ENCODE measurements around the gene PDE4B.

PDE4B gene

GRCh38 chr1:66290761-66291530 lies 498.3 kb downstream of the PDE4B start:
- no peak for DNase-seq (ENCODE audit: low spot score)
- TF ChIP-seq CTCF (IDR thresholded peaks at IDR 0.05; ENCODE audit: extremely low read depth, missing control alignments), result no peak

GRCh38 chr1:66291531-66291864 lies 498.8 kb downstream of the PDE4B start:
- DNase-seq (ENCODE audit: low spot score), result no peak
- TF ChIP-seq CTCF (IDR thresholded peaks at IDR 0.05; ENCODE audit: extremely low read depth, missing control alignments), result no peak

- no peak for DNase-seq (ENCODE audit: low spot score)
- TF ChIP-seq CTCF (IDR thresholded peaks at IDR 0.05; ENCODE audit: extremely low read depth, missing control alignments), result no peak
Measured at GRCh38 chr1:66292305-66292704, 499.6 kb downstream of the PDE4B start.

GRCh38 chr1:66292944-66293343 lies 500.2 kb downstream of the PDE4B start:
- no peak for DNase-seq (ENCODE audit: low spot score)
- no peak for TF ChIP-seq CTCF (IDR thresholded peaks at IDR 0.05; ENCODE audit: extremely low read depth, missing control alignments)

- no peak for TF ChIP-seq CTCF (IDR thresholded peaks at IDR 0.05; ENCODE audit: extremely low read depth, missing control alignments)
- no peak for DNase-seq (ENCODE audit: low spot score)
Measured at GRCh38 chr1:66294707-66295370, 502.1 kb downstream of the PDE4B start.

GRCh38 chr1:66295803-66296202 lies 503.1 kb downstream of the PDE4B start:
- DNase-seq (ENCODE audit: low spot score), result no peak
- no peak for TF ChIP-seq CTCF (IDR thresholded peaks at IDR 0.05; ENCODE audit: extremely low read depth, missing control alignments)

GRCh38 chr1:66296370-66296769 lies 503.7 kb downstream of the PDE4B start:
- no peak for DNase-seq (ENCODE audit: low spot score)
- TF ChIP-seq CTCF (IDR thresholded peaks at IDR 0.05; ENCODE audit: extremely low read depth, missing control alignments), result no peak

All from GM20000 (cell line).